IMR-90 (cell line): ENCODE measurements around the gene SRI. TPM values are rescaled to one million over a fixed set of nuclear protein-coding genes. Genes with fewer than 3 reads are reported as not detected.

Experiments
- ATAC-seq: fragments of 200-7000 bp; cut with Tn5 transposase; 2 replicates; pipeline ENCODE4 v1.9.1; 2020; ENCODE audit warnings: low read depth, mild to moderate bottlenecking, moderate library complexity
- BruUV-seq: library from RNA; stranded (reverse); fragments of 400-500 nt; replicated peaks from 2 replicates; lab custom pipeline; 2021; lab: Mats Ljungman, UMichigan
- CTCF ChIA-PET: fragments of 300-600 bp; formaldehyde crosslinking; extraction: SDS; loops from one replicate; lab custom pipeline; 2021; ENCODE audit warnings: antibody characterized with exemption; lab: Yijun Ruan, JAX
- POLR2A ChIA-PET: fragments of 300-600 bp; sonication (Branson Sonifier 250); formaldehyde crosslinking; loops from one replicate; lab custom pipeline; 2022; ENCODE audit warnings: antibody characterized with exemption; ENCODE audit not compliant: unreplicated experiment; lab: Charles Lee
- DNase-seq: peaks from one replicate; pipeline ENCODE4 v3.0.0; 2013
- H2AFZ ChIP-seq: replicated peaks from 2 replicates; pipeline ENCODE3; 2013; ENCODE audit warnings: low read length, mild to moderate bottlenecking; ENCODE audit not compliant: poor library complexity
- H2AK5ac ChIP-seq: 2 replicates; pipeline ENCODE4 v1.6.1; 2013; ENCODE audit warnings: low read depth, low read length, inconsistent platforms
- H2AK9ac ChIP-seq: replicated peaks from 2 replicates; pipeline ENCODE3; 2013; ENCODE audit warnings: mild to moderate bottlenecking, low read depth, low read length, moderate library complexity; ENCODE audit not compliant: poor library complexity
- H2BK120ac ChIP-seq: 2 replicates; pipeline ENCODE4 v1.6.1; 2013; ENCODE audit warnings: low read depth, low read length, inconsistent platforms
- H2BK15ac ChIP-seq: 3 replicates; pipeline ENCODE4 v1.6.1; 2013; ENCODE audit warnings: low read depth, low read length, inconsistent platforms
- H2BK20ac ChIP-seq: 2 replicates; pipeline ENCODE4 v1.6.1; 2013; ENCODE audit warnings: low read depth, mild to moderate bottlenecking, inconsistent platforms, low read length, moderate library complexity
- H2BK5ac ChIP-seq: 2 replicates; pipeline ENCODE4 v1.6.1; 2013; ENCODE audit warnings: mild to moderate bottlenecking, low read depth, low read length, inconsistent platforms; ENCODE audit not compliant: poor library complexity, severe bottlenecking
- H3K14ac ChIP-seq: replicated peaks from 2 replicates; pipeline ENCODE4 v1.6.1; 2013; ENCODE audit warnings: low read depth, low read length, inconsistent platforms
- H3K18ac ChIP-seq: 2 replicates; pipeline ENCODE4 v1.6.1; 2013; ENCODE audit warnings: low read depth, low read length, control low read depth
- H3K23ac ChIP-seq: 2 replicates; pipeline ENCODE4 v1.6.1; 2013; ENCODE audit warnings: low read depth, low read length, inconsistent platforms
- H3K27ac ChIP-seq: 2 replicates; pipeline ENCODE4 v1.5.1; 2013; ENCODE audit warnings: mild to moderate bottlenecking, control low read depth, low read length; ENCODE audit not compliant: insufficient read depth
- H3K27me3 ChIP-seq: 2 replicates; pipeline ENCODE4 v1.6.1; 2013; ENCODE audit warnings: low read length; ENCODE audit not compliant: control insufficient read depth, insufficient read depth
- H3K36me3 ChIP-seq: 2 replicates; pipeline ENCODE4 v1.6.1; 2013; ENCODE audit warnings: low read length, mixed read lengths; ENCODE audit not compliant: control insufficient read depth, insufficient read depth
- H3K4ac ChIP-seq: 2 replicates; pipeline ENCODE4 v1.6.1; 2013; ENCODE audit warnings: low read depth, low read length, inconsistent platforms
- H3K4me1 ChIP-seq: 2 replicates; pipeline ENCODE4 v1.6.1; 2013; ENCODE audit warnings: low read length, mixed read lengths; ENCODE audit not compliant: control insufficient read depth, insufficient read depth
- H3K4me2 ChIP-seq: 2 replicates; pipeline ENCODE4 v1.6.1; 2013; ENCODE audit warnings: low read depth, mild to moderate bottlenecking, control low read depth, low read length, moderate library complexity
- H3K4me3 ChIP-seq: 2 replicates; pipeline ENCODE4 v1.5.1; 2013; ENCODE audit warnings: low read depth, mild to moderate bottlenecking, control low read depth, low read length, moderate library complexity; ENCODE audit not compliant: insufficient read depth
- H3K56ac ChIP-seq: 2 replicates; pipeline ENCODE4 v1.6.1; 2013; ENCODE audit warnings: low read length, inconsistent platforms; ENCODE audit not compliant: insufficient read depth; ENCODE audit errors: extremely low read depth
- H3K79me1 ChIP-seq, 2 experiments: 2 replicates each; pipeline ENCODE4 v1.6.1; 2013; ENCODE audit warnings: low read length in 2 of 2, inconsistent platforms in 1 of 2, low read depth in 1 of 2
- H3K9ac ChIP-seq: 2 replicates; pipeline ENCODE4 v1.6.1; 2013; ENCODE audit warnings: low read depth, low read length, control low read depth
- H3K9me1 ChIP-seq: 2 replicates; pipeline ENCODE4 v1.6.1; 2013; ENCODE audit warnings: low read length, inconsistent platforms; ENCODE audit not compliant: insufficient read depth
- H3K9me3 ChIP-seq: 2 replicates; pipeline ENCODE4 v1.6.1; 2013; ENCODE audit warnings: low read length; ENCODE audit not compliant: control insufficient read depth, insufficient read depth
- H4K20me1 ChIP-seq: 2 replicates; pipeline ENCODE4 v1.6.1; 2013; ENCODE audit warnings: low read length, inconsistent platforms; ENCODE audit not compliant: insufficient read depth
- H4K5ac ChIP-seq: 2 replicates; pipeline ENCODE4 v1.6.1; 2013; ENCODE audit warnings: mild to moderate bottlenecking, low read depth, low read length, control low read depth
- H4K8ac ChIP-seq, 2 experiments: 2 replicates each; pipeline ENCODE4 v1.6.1; 2013; ENCODE audit warnings: low read depth in 2 of 2, low read length in 2 of 2, control low read depth in 1 of 2, inconsistent platforms in 1 of 2
- H4K91ac ChIP-seq: 2 replicates; pipeline ENCODE4 v1.6.1; 2013; ENCODE audit warnings: low read depth, low read length, inconsistent platforms; ENCODE audit not compliant: insufficient read depth
- CTCF ChIP-seq: conservative IDR thresholded peaks from 2 replicates; pipeline ENCODE4 v1.5.1; 2012; ENCODE audit warnings: mild to moderate bottlenecking, low read depth, low read length, improper control_type of control experiment
- POLR2A ChIP-seq: IDR thresholded peaks from 2 replicates; pipeline ENCODE4 v1.6.1; 2012; ENCODE audit warnings: mild to moderate bottlenecking, low read depth, low read length
- RAD21 ChIP-seq: IDR thresholded peaks from 2 replicates; pipeline ENCODE4 v1.6.1; 2012; ENCODE audit warnings: low read length, improper control_type of control experiment
- RCOR1 ChIP-seq: IDR thresholded peaks from 2 replicates; pipeline ENCODE4 v1.6.1; 2012; ENCODE audit warnings: mild to moderate bottlenecking, low read length, improper control_type of control experiment; ENCODE audit not compliant: insufficient replicate concordance
- WGBS, 2 experiments: methylation state at CpG; one replicate each; pipeline versions ENCODE4 v1.1.5 to v1.1.7; 2013; ENCODE audit warnings: missing lambda C conversion rate in 2 of 2; ENCODE audit not compliant: insufficient read length in 1 of 2; ENCODE audit errors: extremely low coverage in 2 of 2; 5-methylcytosine and 5-hydroxymethylcytosine counted together
- dilution Hi-C: fragments of 300-500 bp; cut with HindIII; formaldehyde crosslinking; loops from one replicate; pipeline ENCODE4 v1.14.3; 2018; ENCODE audit warnings: low sequenced_read_pairs; ENCODE audit not compliant: unreplicated experiment
- in situ Hi-C: fragments of 300-500 bp; cut with MboI; formaldehyde crosslinking; loops from 3 replicates; pipeline ENCODE4 v1.14.3; 2019; ENCODE audit warnings: low sequenced_read_pairs, inconsistent platforms, mixed read lengths
- intact Hi-C: fragments of 100-400 bp; cut with micrococcal nuclease; formaldehyde crosslinking; loops from 2 replicates; pipeline ENCODE4 v1.10.0; 2022
- polyA plus RNA-seq, 3 experiments: library from polyadenylated mRNA; depleted of rRNA; stranded (reverse); fragments of >200 nt; gene quantifications; 2 replicates each; pipeline ENCODE4 v1.2.3, GENCODE V29; 2012; ENCODE audit warnings: low replicate concordance in 1 of 3
- total RNA-seq: library from RNA; depleted of rRNA; stranded (reverse); fragments of >200 nt; gene quantifications from 2 replicates; pipeline ENCODE4 v1.2.3, GENCODE V29; 2012
- TF ChIP-seq, protein P1 (sequence below): fragments of 150-350 bp; IDR thresholded peaks from 2 replicates; pipeline ENCODE4 v1.6.1; 2017; ENCODE audit warnings: mild to moderate bottlenecking, antibody characterized with exemption, low read length, low read depth

The SRI gene
- total and polyA plus RNA-seq, 2 of the 4 experiments (the other 2 are of a cell fraction): 83.3 to 115 TPM

GRCh38 chr7:88223265-88223664 lies 3.4 kb upstream of the SRI start:
- H3K4ac ChIP-seq: no peak overlapping the region
- no peak overlapping the region for H3K56ac ChIP-seq
- WGBS, 2 experiments: no CpG with 5 or more reads among the region's 2 CpGs
- H4K5ac ChIP-seq: no peak overlapping the region
- H3K4me2 ChIP-seq: no peak overlapping the region
- no peak overlapping the region for H3K18ac ChIP-seq
- H2AFZ ChIP-seq: no peak overlapping the region
- no peak overlapping the region for H2BK20ac ChIP-seq
- CTCF ChIA-PET: no interaction called here
- no peak overlapping the region for H3K27ac ChIP-seq
- dilution Hi-C loops (no loop called here), in situ Hi-C loops (no loop called here), intact Hi-C loops (no loop called here)
- H3K27me3 ChIP-seq: no peaks in the 10 kb centered on the region
- H3K9me3 ChIP-seq: no peaks in the 10 kb centered on the region
- H2AK5ac ChIP-seq: no peak overlapping the region
- H4K91ac ChIP-seq: no peak overlapping the region
- TF ChIP-seq CTCF: no peak
- TF ChIP-seq RCOR1: no peak
- TF ChIP-seq, protein P1, sequence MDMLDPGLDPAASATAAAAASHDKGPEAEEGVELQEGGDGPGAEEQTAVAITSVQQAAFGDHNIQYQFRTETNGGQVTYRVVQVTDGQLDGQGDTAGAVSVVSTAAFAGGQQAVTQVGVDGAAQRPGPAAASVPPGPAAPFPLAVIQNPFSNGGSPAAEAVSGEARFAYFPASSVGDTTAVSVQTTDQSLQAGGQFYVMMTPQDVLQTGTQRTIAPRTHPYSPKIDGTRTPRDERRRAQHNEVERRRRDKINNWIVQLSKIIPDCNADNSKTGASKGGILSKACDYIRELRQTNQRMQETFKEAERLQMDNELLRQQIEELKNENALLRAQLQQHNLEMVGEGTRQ: no peak
- no peak for TF ChIP-seq RAD21
- TF ChIP-seq POLR2A: no peak
- H4K8ac ChIP-seq: no peak overlapping the region
- no peaks in the 10 kb centered on the region for H3K4me1 ChIP-seq
- DNase-seq (no peak), ATAC-seq (no peak)
- BruUV-seq: no TSS peak
- H3K14ac ChIP-seq: no peak overlapping the region
- no peak overlapping the region for H3K9ac ChIP-seq
- no peak overlapping the region for H2BK5ac ChIP-seq
- POLR2A ChIA-PET: no interaction called here
- no peaks in the 10 kb centered on the region for H3K36me3 ChIP-seq
- H3K4me3 ChIP-seq: no peak overlapping the region
- no peaks in the 10 kb centered on the region for H4K20me1 ChIP-seq
- H2AK9ac ChIP-seq: no peak overlapping the region
- no peak overlapping the region for H2BK120ac ChIP-seq
- H2BK15ac ChIP-seq: no peak overlapping the region
- no peaks in the 10 kb centered on the region for H3K9me1 ChIP-seq
- H3K23ac ChIP-seq: no peak overlapping the region
- peaks cover 4 to 11% of the 10 kb centered on the region in 2 experiments; a peak in 2 of 4 replicates for H3K79me1 ChIP-seq
